Upper lobe of right lung (tissue), 1 donor: ENCODE measurements around the gene WDPCP. TPM values are rescaled to one million over a fixed set of nuclear protein-coding genes. Genes with fewer than 3 reads are reported as not detected.
"Not testable (repeated sequence)": the region's sequence is repeated elsewhere in the genome, so short reads cannot be mapped to it uniquely, and the experiment has no call there.

Source experiments
- ATAC-seq: fragments of 200-7000 bp; cut with Tn5 transposase; one replicate; pipeline ENCODE4 v1.9.1; 2020; ENCODE audit warnings: mild to moderate bottlenecking, moderate library complexity
- DNase-seq: peaks from one replicate; pipeline ENCODE4 v3.0.0-alpha.2; 2020
- H3K27ac ChIP-seq: fragments of 200-600 bp; one replicate; pipeline ENCODE4 v1.8.0; 2022
- H3K27me3 ChIP-seq: fragments of 200-600 bp; one replicate; pipeline ENCODE4 v1.8.0; 2022; ENCODE audit warnings: mild to moderate bottlenecking
- H3K36me3 ChIP-seq: fragments of 200-600 bp; one replicate; pipeline ENCODE4 v1.8.0; 2022
- H3K4me1 ChIP-seq: fragments of 200-600 bp; one replicate; pipeline ENCODE4 v1.8.0; 2022
- H3K4me3 ChIP-seq: fragments of 200-600 bp; one replicate; pipeline ENCODE4 v1.8.0; 2022; ENCODE audit warnings: mild to moderate bottlenecking
- H3K9me3 ChIP-seq: fragments of 200-600 bp; one replicate; pipeline ENCODE4 v1.8.0; 2022
- CTCF ChIP-seq: fragments of 200-600 bp; IDR thresholded peaks from one replicate; pipeline ENCODE4 v1.8.0; 2022; ENCODE audit warnings: antibody characterized with exemption
- intact Hi-C: fragments of 100-400 bp; cut with DNase I; formaldehyde crosslinking; loops from one replicate; pipeline ENCODE4 v1.11.0; 2022
- total RNA-seq: library from RNA; stranded (reverse); fragmentation: NEBNext Ultra II Directional; extraction: Animal tissue kit (Norgen Biotek cat#: 25700); gene quantifications from one replicate; pipeline ENCODE4 v1.2.1, GENCODE V29; 2021
- donor health status: DM: no; HTN: yes; CAD: no; lungs with severe emphysema.

The WDPCP gene
- total RNA-seq, 1 donor from 2014 or later = 8.6 TPM

- Histone ChIP-seq H3K4me1 (no peaks in the 10 kb centered on the region), H3K27ac (no peak overlapping the region), H3K4me3 (no peak overlapping the region), H3K36me3 (no peaks in the 10 kb centered on the region), H3K9me3 (no peaks in the 10 kb centered on the region), H3K27me3 (no peaks in the 10 kb centered on the region)
- peak; percentile 41 for TF ChIP-seq CTCF
- intact Hi-C loops = no loop called here
- DNase-seq (no peak), ATAC-seq (peak; percentile 56)
Observed at GRCh38 chr2:63424329-63425078, 163.8 kb downstream of the WDPCP start.

GRCh38 chr2:63422556-63422955 is 165.7 kb downstream of the WDPCP start:
- no peak for TF ChIP-seq CTCF

GRCh38 chr2:63408530-63408929 is 179.7 kb downstream of the WDPCP start:
- DNase-seq (no peak), ATAC-seq (no peak)
- TF ChIP-seq CTCF = no peak
- no peaks in the 10 kb centered on the region for H3K9me3 ChIP-seq
- H3K36me3 ChIP-seq = no peaks in the 10 kb centered on the region
- intact Hi-C loops = no loop called here
- H3K4me3 ChIP-seq = no peak overlapping the region
- H3K27ac ChIP-seq = no peak overlapping the region
- no peaks in the 10 kb centered on the region for H3K27me3 ChIP-seq
- no peaks in the 10 kb centered on the region for H3K4me1 ChIP-seq

More at GRCh38 chr2:63422556-63422955, 165.7 kb downstream of the WDPCP start:
- Histone ChIP-seq H3K27ac (no peak overlapping the region), H3K4me3 (no peak overlapping the region), H3K27me3 (no peaks in the 10 kb centered on the region), H3K4me1 (no peaks in the 10 kb centered on the region), H3K9me3 (no peaks in the 10 kb centered on the region), H3K36me3 (no peaks in the 10 kb centered on the region)
- DNase-seq (no peak), ATAC-seq (no peak)
- intact Hi-C loops = no loop called here

- DNase-seq = no peak
- Histone ChIP-seq H3K4me3 (no peak overlapping the region), H3K27ac (no peak overlapping the region), H3K27me3 (no peaks in the 10 kb centered on the region), H3K36me3 (no peaks in the 10 kb centered on the region), H3K9me3 (no peaks in the 10 kb centered on the region), H3K4me1 (no peaks in the 10 kb centered on the region)
- no peak for TF ChIP-seq CTCF
- ATAC-seq = no peak
- intact Hi-C loops = no loop called here
Observed at GRCh38 chr2:63406641-63407040, 181.6 kb downstream of the WDPCP start.

GRCh38 chr2:63403820-63404219 is 184.5 kb downstream of the WDPCP start:
- no peak for TF ChIP-seq CTCF
- Histone ChIP-seq H3K9me3 (no peaks in the 10 kb centered on the region), H3K4me1 (no peaks in the 10 kb centered on the region), H3K36me3 (no peaks in the 10 kb centered on the region), H3K4me3 (no peak overlapping the region), H3K27ac (no peak overlapping the region), H3K27me3 (no peaks in the 10 kb centered on the region)
- no peak for ATAC-seq
- intact Hi-C loops = no loop called here
- DNase-seq = no peak

GRCh38 chr2:63402889-63403288 is 185.4 kb downstream of the WDPCP start:
- H3K36me3 ChIP-seq, H3K4me3 ChIP-seq, H3K27me3 ChIP-seq, ATAC-seq, H3K4me1 ChIP-seq, intact Hi-C loops, H3K27ac ChIP-seq, H3K9me3 ChIP-seq, DNase-seq: not testable (repeated sequence)
